Caki2 (cell line): Measurements from ENCODE around the gene IQCN. TPM values are rescaled to one million over a fixed set of nuclear protein-coding genes. Genes with fewer than 3 reads are reported as not detected.

Experiments used
- DNase-seq: peaks from one replicate; pipeline ENCODE4 v3.0.0-alpha.2; 2015; ENCODE audit warnings: low read depth
- in situ Hi-C: cut with HindIII; loops from 2 replicates; pipeline ENCODE4 v1.10.0; 2016; ENCODE audit warnings: low sequenced_read_pairs, low pct_unique_long_range_greater_than_20kb, mixed read lengths
- total RNA-seq: library from RNA; depleted of rRNA; stranded (reverse); fragments of >200 nt; shearing (Covaris generic); gene quantifications from 2 replicates; pipeline ENCODE4 v1.2.3, GENCODE V29; 2014; ENCODE audit warnings: low replicate concordance

Gene IQCN
- total RNA-seq, 1 experiment from 2014 or later = not detected

- in situ Hi-C loops = no loop called here
- DNase-seq = no peak
Observed at GRCh38 chr19:18273561-18274218, 562 bp downstream of the IQCN start.

DNA sequence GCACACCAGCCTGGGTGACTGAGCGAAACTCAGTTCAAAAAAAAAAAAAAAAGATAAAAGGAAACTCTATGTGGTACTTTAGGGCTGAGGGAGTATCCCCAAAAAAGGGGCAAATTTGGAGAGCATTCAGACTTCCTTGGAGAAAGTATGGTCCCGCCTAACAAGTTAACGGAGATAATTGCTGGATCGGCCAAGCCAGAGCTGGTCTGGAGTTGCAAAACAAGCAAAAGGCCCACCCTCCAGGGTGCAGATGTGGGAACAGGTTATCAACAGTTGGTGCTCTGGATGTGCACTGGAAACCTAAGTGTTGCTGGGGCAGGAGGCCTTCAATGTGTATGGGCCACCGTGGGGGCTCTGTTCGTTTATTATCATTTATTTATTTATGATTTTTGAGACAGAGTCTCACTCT is 2.8 kb downstream of the IQCN start:
- DNase-seq = no peak
- in situ Hi-C loops = no loop called here

GRCh38 chr19:18270326-18270725 is 3.9 kb downstream of the IQCN start:
- in situ Hi-C loops = no loop called here
- no peak for DNase-seq

- in situ Hi-C loops = no loop called here
- no peak for DNase-seq
Observed at GRCh38 chr19:18269070-18269723, 5.1 kb downstream of the IQCN start.

GRCh38 chr19:18266771-18267686 is 7.2 kb downstream of the IQCN start:
- no peak for DNase-seq
- in situ Hi-C loops = no loop called here

DNA sequence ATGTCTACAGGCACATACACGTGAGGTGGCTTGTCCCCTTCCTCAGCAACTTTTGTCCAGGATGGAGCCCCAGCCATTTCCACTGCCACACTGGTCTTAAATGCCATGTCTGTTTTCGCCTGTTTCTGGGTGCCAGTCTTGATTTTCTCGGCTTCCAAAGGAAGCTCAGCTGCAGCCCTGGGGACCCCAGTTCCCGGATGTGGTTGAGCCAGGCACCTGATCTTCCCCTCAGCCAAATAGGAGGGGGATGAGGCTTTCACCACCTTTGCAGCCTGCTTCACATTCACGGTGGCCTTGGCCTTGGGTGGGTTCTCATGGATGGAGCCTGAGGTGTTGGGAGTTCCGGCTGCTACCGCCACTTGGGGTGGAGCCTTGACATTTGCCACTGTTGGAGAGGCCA is 8.7 kb downstream of the IQCN start:
- in situ Hi-C loops = no loop called here

DNA sequence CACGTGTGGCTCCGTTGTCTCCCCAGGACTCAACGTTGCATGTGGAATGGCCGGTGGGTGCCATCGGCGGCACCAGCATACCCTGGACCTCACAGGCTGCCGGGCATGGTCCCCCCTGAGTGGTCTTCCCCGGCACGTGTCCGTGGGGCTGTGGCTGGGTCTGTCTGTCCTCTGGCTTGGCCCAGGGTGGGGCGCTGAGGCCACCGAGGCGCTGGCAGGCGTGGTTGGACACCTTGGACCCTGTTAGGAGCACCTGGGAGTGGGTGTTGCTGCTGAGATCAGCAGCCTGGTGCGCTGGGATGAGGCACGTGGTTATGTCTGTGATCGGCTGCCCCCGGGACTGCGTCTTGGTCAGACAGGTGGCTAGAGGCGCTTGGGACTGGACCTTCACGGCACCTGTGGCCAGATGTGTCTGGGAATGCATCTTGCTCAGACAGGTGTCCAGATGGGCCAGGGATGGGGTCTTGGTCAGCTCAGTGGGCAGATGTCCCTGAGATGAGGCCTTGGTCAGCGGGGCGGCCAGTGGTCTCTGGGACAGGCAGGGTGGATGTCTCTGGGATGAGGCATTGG is 9.2 kb downstream of the IQCN start:
- in situ Hi-C loops = no loop called here
- DNase-seq = no peak

More for the DNA sequence above, 8.7 kb downstream of the IQCN start:
- DNase-seq = no peak

- in situ Hi-C loops = no loop called here
- DNase-seq = no peak
Observed at GRCh38 chr19:18264137-18264854, 10.0 kb downstream of the IQCN start.

- in situ Hi-C loops = no loop called here
- no peak for DNase-seq
Observed at GRCh38 chr19:18263324-18264136, 10.7 kb downstream of the IQCN start.

DNA sequence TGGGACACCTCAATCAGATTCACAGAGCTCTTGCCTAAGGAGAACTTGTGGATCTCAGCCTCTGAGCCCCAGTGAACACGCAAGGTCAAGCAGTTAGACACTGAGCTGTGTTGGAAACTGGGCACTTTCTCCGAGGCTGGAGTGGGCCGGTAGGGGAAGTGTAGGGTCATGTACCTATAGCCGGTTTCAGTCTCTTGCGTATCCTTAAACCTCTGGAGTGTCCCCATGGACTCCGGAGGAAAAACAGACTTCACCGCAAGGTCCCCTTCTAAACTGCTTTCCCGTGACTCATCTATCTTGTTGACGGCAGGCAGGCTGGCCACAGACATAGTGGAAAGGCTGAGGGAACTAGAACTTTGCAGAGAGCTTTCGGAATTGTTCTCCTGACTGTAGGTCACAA is 11.3 kb downstream of the IQCN start:
- in situ Hi-C loops = no loop called here
- DNase-seq = no peak

DNA sequence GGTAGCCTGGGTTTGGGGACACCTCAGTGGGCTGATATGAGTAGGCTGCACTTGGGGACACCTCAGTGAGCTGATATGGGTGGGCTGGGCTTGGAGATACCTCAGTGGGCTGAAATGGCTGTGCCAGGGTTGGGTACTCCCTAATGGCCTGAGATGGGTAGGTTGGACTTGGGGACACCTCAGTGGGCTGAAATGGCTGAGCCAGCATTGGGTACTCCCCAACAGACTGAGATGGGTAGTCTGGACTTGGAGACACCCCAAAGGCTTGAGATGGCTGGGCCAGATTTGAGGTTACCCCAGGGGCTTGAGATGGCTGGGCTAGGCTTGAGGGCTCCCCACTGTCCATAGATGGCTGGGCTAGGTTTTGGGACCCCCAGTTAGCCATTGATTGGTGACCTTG is 12.1 kb downstream of the IQCN start:
- in situ Hi-C loops = no loop called here
- DNase-seq = no peak

- no peak for DNase-seq
- in situ Hi-C loops = no loop called here
Observed at GRCh38 chr19:18261474-18261873, 12.8 kb downstream of the IQCN start.

DNA sequence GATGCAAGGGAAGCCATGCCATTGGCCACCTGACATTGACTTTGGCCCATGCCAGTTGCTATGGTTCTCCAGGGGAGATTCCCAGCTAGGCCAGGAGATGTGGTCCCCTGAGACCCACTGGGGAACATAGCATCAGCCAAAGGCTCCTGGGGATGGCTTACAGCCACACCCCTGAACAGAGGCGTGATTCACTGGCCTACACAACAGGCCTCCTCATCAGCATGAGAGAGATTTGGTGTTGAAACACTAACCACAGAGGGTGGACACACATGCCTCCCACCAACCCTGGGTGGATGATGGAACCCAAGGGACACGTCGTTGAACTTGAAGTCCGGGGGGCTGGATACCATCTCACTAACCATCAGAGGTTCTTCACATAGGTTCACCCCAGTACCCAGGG is 14.4 kb downstream of the IQCN start:
- DNase-seq = no peak
- in situ Hi-C loops = no loop called here

DNA sequence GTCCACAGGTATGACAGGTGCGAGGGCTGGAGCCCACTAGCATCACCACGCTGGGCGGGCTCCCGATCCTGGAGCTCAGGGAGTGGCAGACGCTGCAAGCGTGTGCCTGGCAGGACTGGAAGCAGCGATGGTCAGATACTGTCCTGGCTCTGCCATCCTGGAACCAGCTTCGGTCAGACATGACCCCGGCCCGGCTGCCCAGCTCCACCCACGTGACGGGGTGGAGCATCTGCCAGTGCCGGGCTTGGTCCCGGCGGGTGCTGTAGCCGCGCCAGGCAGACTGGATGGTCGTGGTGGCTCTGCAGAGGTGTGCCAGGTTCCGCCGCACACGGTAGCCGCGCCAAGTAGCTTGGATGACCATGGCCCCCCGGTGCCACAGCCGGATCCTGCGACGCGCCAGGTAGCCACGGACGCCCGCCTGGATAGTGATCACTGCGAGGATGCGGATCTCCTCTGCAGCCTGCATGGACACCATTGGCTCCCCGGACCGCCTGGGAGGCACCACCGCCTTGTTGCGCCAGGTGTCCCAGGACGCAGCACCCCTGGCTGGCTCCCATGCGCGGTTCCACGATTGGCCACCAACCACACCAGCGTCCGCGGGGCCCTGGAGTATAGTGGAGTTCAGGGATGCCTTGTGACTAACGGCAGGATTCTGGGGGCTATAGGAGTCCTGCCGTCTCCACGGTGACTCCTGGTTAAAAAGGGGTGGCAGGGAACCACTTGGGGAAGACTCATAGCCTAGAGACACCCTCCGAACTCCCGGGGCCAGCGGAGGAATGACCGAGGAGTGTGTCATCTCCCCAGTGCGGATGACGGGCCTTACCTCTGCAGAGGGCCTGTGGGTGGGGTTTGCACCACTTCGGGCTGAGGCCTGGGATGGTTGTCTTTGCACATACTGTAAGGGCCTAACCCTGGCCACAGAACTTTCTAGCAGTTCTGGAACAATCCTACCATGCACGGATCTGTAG is 16.5 kb downstream of the IQCN start:
- in situ Hi-C loops = no loop called here
- no peak for DNase-seq

DNA sequence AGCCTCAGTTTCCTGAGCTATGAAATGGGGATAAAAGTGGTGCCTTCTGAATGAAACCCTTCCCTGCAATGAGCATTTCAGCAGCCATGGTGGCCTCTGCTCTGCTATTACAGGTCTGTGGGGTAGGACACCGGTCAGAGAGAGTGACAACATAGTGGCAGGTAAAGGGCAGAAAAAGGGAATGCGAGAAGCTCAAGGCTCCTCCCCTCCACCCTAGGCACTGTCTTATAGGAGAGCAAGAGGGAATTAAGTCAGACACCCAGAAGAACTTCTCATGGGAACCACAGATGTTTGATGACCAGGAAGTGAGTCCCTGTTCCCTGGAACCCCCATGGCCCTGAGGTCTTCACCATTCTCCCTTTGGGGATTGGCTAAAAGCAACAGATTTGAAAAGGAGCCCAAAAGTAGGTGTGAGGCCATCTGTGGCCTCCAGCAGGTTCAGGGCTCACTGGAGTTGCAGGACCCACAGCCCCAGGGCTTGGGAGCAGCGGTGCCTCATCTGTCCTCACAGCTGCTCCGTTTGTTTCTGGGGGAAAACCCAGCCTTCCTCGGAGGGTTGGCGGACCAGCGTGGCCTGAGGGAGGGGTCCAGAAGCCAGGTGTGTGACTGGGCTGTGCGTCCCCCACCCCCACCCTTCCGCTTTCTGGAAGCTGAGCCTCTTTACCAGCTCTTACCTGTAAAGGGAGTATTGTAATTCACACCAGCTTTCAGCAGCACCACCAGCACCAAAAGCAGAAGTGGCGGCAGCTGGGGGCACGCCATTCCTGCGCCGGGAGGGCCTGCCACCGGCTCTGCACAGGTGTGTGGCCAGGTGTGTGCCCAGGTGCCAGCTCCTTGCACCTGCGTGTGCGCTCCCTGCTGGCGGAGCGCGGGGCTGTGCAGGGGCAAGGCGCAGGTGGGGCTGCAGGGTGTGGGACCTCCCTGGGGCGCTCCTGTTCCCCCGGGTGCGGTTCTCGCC is 19.4 kb downstream of the IQCN start:
- in situ Hi-C loops = no loop called here
- DNase-seq = no peak
